GM18502 (cell line): Measurements from ENCODE around the gene NSL1.

ENCODE experiments used
- ATAC-seq: cut with Tn5 transposase; IDR thresholded peaks from one replicate; pipeline ENCODE4 v1.9.1; 2021; ENCODE audit warnings: mild to moderate bottlenecking; ENCODE audit not compliant: unreplicated experiment, poor library complexity

Gene NSL1

GRCh38 chr1:212689758-212690529, 101.6 kb downstream of the NSL1 start:
- ATAC-seq, result no peak

GRCh38 chr1:212689196-212689725, 102.3 kb downstream of the NSL1 start:
- ATAC-seq, result no peak

- ATAC-seq, result no peak
These were observed 103.1 kb downstream of the NSL1 start for GRCh38 chr1:212688341-212689047.

- no peak for ATAC-seq
These were observed 103.8 kb downstream of the NSL1 start for GRCh38 chr1:212687811-212688210.

GRCh38 chr1:212686591-212686990, 105.0 kb downstream of the NSL1 start:
- no peak for ATAC-seq

DNA sequence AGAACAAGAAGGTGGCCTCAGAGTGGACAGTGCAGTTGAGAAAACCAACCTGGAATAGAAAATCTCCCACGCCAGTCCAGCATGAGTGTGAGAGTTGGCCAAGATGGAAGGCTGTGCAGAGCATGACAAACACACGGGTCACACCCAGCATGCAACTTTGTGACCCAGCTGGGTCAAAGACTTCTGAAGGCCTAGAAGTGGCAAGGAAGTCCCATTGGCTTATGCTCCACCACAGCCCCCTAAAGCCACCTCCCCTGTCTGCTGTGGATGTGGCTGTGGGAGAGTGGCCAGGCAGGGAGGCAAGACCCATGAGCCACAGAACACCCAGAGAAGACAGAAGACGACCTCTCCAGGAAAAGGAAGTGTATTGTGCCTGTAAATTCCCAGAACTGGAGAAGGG, 105.5 kb downstream of the NSL1 start:
- no peak for ATAC-seq

- ATAC-seq, result no peak
These were observed 106.1 kb downstream of the NSL1 start for GRCh38 chr1:212685429-212685828.

DNA sequence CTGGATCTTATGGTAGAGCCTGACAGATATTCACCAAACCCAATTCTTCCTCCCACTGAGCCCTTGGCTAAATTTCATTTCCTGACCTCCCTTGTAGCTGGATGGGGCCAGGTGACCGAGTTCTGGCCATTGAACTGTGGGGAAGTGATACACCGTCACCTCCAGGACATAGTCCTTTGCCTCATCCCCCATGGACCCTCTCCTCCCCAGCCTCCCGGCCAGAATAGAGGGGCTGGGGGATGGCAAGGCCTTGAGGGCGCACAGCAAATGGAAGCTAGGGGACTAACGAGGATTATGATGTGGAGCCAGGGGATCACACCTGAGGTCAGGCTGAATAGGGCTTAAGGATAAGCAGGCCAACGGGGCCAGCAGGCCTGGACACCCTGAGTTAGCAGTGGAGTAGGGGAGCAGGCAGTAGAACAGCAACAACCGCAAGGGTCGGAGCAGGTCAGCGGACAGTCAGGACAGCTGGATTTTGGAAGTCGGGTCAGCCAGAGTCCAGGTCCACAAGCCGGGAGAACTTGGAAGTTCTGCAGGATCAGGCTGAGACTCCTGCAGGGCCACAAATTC, 107.0 kb downstream of the NSL1 start:
- no peak for ATAC-seq

- ATAC-seq, result no peak
These were observed 107.5 kb downstream of the NSL1 start for GRCh38 chr1:212684076-212684475.

- peak; percentile 70 for ATAC-seq
These were observed 108.2 kb downstream of the NSL1 start for GRCh38 chr1:212683357-212683722.

GRCh38 chr1:212680680-212681389, 110.7 kb downstream of the NSL1 start:
- ATAC-seq, result no peak

DNA sequence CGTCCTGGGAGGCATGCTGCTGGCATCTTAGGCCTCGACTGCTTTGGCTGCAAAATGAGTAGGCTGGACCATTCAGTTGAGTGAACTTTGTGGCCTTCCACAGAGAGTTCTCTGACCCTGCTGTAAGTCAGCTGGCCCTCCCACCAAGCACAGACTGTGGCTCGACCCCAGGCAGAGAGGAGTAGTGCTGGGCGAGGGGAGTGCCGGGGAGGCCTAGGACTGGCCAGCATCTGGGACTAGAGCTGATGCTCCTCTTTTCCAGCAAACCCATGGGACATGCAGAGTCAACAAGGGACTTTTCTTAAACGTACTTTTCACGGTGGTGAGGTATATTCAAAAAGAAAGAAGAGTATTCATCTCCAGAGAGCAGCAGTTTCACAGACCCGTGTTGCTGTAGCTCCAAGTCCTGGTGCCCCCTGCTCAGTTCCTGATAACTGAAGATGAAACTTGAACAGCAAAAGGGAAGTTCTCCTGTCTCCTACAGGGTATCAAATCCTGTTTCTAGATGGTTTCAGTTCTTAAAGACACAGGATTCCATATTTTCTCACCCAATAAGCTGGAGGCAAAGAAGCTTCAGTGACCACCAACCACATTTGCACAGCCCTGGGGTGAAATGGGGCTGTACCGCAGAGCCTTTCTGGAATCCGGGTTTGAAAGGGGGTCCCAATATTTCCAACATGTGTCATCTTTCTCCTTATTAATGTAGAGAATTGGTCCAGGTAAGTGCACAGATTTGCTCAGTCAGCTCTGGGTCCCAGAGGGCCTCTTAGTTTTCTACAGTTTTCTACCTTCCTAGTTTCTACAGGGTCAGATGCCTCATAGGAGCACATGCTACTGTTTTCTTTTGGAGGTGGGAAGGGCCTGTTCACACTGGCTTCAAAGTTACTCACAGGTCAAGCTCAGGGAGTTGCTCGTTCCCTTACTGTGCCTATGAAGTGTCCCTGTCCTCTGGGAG, 112.8 kb downstream of the NSL1 start:
- ATAC-seq, result peak; percentile 71

- ATAC-seq, result no peak
These were observed 114.0 kb downstream of the NSL1 start for GRCh38 chr1:212677573-212677972.

DNA sequence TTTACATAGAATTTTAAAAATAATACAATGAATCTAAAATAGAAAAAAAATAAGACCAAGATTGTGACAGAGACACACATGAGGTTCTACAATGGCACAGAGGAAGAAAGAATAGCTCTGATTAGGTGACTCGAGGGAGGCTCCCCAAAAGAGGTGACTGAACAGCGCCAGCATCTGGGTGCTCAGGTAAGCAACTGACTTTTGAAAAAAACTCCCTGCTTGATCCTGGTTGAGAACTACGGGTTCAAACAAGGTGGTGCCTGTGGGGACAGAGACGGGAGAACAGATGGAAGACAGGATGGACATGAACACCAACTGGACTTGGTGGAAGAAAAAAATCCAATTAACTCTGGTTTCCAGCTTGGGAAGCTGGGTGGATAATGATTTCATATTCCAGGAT, 114.4 kb downstream of the NSL1 start:
- no peak for ATAC-seq
